ENCODE results near the gene ZNF180.
A peak's percentile ranks its signal among the peaks of the same experiment; 100 is the strongest.
"Not testable (repeated sequence)": the region's sequence is repeated elsewhere in the genome, so short reads cannot be mapped to it uniquely, and the experiment has no call there.

Gene ZNF180

DNA sequence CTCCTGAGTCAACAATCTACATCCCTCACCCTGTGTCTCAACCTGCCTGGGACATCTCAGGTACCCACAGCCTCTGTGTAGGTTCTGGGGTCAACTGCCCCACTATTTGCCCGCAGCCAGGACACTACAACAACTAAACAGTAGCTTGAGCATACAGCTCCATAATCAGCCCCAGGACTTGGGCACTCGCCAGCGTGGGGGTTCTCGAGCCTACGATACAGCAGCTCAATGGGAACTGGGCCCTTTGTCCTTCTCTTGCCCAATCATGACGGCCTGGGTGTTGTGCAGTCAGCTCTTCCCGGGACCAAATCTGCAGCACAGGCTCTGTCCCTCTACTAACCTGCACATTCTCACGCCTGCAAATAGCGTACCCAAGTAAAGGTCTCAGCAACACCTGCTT lies 1.3 kb downstream of the ZNF180 start:
- DNase-seq (ENCODE audit: low spot score): no peak

GRCh38 chr19:44496711-44497110 lies 3.6 kb downstream of the ZNF180 start:
- no peak for DNase-seq (ENCODE audit: low spot score)

DNA sequence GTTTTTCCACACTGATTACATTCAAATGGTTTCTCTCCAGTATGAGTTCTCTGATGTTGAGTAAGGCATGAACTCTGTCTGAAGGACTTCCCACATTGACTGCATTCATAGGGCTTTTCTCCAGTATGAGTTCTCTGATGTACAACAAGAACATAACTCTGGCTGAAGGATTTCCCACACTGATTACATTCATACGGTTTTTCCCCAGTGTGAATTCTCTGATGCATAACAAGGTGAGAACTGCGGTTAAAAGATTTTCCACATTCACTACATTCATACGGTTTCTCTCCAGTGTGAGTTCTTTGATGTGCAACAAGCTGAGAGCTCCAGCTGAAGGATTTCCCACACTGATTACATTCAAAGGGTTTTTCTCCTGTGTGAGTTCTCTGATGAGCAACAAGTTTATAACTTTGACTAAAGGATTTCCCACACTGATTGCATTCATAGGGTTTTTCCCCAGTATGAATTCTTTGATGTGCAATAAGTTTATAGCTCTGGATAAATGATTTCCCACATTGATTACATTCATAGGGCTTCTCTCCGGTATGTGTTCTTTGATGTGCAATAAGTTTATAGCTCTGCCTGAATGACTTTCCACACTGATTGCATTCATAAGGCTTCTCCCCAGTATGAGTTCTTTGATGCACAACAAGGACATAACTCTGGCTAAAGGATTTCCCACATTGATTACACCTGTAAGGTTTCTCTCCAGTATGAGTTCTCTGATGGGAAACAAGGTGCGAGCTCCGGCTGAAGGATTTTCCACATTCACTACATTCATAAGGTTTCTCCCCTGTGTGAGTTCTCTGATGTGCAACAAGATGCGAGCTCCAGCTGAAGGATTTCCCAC lies 23.5 kb downstream of the ZNF180 start:
- no peak for DNase-seq (ENCODE audit: low spot score)

GRCh38 chr19:44468730-44469129 lies 31.6 kb downstream of the ZNF180 start:
- not testable (repeated sequence) for DNase-seq (ENCODE audit: low spot score)

DNA sequence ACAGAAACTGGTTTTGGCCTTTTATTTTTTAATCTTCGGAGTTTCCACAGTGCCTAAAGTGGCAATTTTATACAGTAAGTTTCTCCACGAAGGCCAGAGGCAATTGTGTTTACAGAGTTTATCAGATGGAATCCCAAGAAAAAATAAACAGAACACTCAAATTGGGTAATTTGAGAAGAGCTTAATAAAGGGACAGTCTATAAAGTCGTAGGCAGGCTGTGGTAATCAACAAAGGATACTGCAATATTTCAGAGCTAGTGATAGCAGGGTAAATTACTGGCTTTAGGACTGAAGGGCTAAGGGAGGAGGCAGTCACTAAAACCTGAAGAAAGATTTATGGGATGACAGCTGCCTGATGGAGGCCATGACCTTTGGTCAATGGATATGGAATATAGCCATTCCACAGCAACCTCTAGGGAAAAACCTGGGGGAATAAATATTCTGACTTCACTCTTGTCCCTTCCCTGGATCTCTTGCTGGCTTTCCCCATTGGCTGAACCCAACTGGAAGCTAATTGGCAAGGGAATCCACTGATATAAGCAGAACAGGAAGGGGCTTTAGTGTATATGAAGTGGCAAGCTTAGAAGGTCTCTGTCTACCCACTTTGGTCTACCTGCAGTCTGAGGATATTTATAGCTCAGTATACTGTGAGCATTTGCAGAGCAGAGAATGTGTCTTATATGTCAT lies 37.6 kb downstream of the ZNF180 start:
- not testable (repeated sequence) for DNase-seq (ENCODE audit: low spot score)

GRCh38 chr19:44456016-44456415 lies 44.3 kb downstream of the ZNF180 start:
- not testable (repeated sequence) for DNase-seq (ENCODE audit: low spot score)

GRCh38 chr19:44455100-44455499 lies 45.2 kb downstream of the ZNF180 start:
- no peak for DNase-seq (ENCODE audit: low spot score)

DNA sequence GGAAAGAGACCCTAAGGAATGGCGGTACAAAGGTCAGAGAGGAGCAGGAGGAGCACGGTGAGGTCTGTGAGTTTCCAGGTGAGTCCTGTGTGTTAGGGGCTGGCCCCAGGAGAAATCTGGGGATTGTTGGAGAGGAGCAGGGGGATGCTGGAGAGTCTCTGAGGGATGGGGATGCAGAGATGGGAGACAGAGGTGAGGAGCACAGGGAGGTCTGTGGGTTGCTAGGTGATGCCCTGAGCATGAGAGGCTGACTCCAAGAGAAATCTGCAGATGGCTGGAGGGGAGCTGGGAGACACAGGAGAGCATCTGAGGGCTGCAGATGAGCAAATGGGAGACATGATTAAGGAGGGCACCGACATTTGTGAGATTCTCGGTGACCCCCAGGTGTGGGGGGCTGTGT lies 48.0 kb downstream of the ZNF180 start:
- no peak for DNase-seq (ENCODE audit: low spot score)

DNA sequence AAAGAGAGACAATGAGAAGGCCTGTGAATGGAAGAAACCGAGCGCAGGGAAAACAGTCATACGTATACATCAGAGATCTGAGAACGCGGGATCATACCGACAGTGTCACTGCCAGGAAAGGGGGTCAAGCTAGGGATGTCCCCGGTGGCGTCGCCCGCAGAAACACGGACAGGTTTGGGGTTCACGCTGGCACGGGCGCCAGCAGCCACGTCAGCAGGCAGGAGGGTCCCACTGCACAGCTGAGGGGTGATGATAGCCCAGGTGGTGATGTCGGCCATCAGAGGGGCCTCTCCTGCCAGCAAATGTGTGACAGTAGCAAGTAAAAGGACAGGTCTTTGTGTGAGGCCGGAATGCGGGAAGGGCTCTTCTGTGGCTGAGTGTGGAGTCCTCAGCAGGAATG lies 48.6 kb downstream of the ZNF180 start:
- DNase-seq (ENCODE audit: low spot score): no peak

- peak; percentile 92 for DNase-seq (ENCODE audit: low spot score)
These were observed 52.2 kb downstream of the ZNF180 start, which contains the start of gene ZNF229 for GRCh38 chr19:44447916-44448674. TSS of gene ZNF229 (minus strand) at chr19:44448472. CDS start at chr19:44442847, 5,625 bp downstream.

DNA sequence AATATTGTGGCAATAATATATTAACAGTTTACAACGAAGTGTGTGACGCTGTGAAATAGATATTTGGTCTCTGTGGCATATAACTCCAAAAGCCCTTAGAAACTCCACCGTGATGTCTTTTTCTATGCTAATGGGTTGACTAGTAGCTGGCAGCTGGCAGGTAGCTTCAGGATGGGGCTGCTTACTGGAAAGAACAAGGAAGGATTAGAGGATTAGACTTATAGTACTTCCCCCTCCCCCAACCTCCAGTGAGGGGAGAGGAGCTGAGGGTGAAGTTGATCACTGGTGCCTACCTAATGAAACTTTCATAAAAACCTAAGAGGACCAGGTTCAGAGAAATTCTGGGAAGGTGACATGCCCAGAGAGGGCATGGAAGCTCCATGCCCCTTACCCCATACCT lies 61.9 kb downstream of the ZNF180 start:
- DNase-seq (ENCODE audit: low spot score): no peak

- no peak for DNase-seq (ENCODE audit: low spot score)
These were observed 64.9 kb downstream of the ZNF180 start for GRCh38 chr19:44435441-44435840.

GRCh38 chr19:44430956-44431355 lies 69.4 kb downstream of the ZNF180 start:
- no peak for DNase-seq (ENCODE audit: low spot score)
